SW 1271 (cell line): Measurements from ENCODE around the gene OR6X1.
"Not testable (repeated sequence)": the region's sequence is repeated elsewhere in the genome, so short reads cannot be mapped to it uniquely, and the experiment has no call there.

Experiments
- DNase-seq, 2 experiments: peaks; one replicate each; lab custom pipeline; 2025; lab: John Stamatoyannopoulos, UW

Gene OR6X1

DNA sequence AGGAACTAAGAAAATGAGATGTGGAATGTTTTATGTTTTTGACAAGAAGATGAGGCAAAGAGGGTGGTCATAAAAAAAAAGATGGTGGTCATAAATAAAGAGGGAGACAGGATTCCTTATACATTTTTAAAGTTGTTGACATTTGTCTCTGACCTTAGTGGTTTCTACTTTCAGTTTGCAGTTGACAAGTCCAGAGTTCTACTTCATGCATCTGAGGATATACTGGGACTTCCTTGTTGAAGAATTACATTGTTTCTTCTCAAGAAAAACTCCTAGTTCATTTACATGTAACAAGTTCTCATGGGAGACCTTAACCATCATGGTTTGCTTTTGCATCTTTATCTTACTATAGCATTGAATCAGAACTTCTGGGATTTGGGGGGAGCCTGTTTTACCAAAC is 1.2 kb downstream of the OR6X1 start:
- DNase-seq, result no peak

DNA sequence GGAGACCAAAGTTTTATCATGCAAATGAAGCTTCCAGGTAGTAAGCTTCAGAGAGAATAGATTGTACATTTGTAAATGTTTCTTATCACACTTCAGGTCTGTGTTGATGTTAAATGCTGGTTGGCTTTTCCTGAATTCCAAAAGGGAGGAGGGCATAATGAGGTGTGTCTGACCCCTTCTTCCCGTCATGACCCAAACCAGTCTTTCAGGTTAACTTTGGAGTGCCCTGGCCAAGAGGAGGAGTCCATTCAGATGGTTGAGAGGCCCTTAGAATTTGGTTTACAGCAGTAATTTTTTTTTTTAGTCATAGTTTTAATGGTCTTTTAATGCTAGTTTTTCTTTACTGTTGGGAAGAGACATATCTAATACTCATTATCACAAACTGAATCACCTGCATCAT is 2.5 kb downstream of the OR6X1 start:
- DNase-seq, result no peak

DNA sequence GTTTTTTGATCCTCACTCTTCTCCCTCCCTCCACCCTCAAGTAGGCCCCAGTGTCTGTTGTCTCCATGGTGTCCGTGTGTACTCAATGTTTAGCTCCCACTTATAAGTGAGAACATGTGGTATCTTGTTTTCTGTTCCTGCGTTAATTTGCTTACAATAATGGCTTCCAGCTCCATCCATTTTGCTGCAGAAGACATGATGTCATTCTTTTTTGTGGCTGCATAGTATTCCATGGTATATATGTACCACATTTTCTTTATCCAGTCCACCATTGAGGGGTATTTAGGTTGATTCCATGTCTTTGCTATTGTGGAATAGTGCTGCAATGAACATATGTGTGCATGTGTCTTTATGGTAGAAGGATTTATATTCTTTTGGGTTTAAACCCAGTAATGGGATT is 6.0 kb downstream of the OR6X1 start:
- DNase-seq, result not testable (repeated sequence)

DNA sequence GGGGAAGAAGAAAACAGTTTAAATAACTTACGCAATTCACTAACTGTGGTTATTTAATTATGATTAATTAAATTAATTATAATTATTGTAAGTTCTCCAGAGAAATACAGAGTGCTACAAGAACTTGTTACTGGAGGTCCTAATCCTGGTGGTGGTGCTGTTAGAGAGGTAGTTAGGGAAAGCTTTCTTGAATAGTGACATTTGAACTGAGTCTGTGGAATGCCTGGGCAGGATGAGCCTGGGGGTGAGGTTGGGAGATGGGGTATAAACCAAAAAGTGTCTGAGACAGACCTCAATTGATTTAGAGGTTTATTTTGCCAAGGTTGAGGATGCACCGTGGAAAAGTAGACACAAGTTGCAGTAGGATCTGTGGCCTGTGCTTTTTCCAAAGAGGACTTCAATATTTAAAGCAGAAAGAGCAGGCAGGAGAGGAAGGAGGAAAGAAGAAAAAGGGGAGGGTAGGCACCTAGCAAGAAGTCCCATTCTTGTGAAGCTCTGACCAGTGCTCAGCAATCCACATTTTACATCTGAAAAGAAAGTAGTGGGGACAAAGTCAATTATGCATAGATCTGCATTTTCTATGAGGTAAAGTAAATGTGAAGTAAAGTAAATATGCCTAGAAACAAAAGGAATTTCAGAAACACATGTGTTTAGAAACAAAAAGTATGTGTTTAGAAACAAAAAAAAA is 8.4 kb downstream of the OR6X1 start:
- no peak for DNase-seq

DNA sequence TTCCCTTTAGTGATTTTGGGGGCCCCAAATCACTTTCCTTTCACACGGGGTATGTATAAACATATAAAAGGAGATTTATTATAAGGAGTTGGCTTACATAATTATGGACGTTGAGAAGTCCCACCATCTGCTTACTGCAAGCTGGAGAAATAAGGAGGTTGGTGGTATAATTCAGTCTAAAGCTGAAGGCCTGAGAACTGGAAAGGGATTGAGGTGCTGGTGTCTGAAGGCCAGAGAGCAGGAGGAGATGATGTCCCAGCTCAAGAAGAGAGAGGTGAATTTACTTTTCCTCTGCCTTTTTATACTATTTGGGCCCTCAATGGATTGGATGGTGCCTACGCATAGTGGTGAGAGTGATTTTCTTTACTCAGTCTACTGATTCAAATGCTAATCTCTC is 11.6 kb downstream of the OR6X1 start:
- no peak for DNase-seq

DNA sequence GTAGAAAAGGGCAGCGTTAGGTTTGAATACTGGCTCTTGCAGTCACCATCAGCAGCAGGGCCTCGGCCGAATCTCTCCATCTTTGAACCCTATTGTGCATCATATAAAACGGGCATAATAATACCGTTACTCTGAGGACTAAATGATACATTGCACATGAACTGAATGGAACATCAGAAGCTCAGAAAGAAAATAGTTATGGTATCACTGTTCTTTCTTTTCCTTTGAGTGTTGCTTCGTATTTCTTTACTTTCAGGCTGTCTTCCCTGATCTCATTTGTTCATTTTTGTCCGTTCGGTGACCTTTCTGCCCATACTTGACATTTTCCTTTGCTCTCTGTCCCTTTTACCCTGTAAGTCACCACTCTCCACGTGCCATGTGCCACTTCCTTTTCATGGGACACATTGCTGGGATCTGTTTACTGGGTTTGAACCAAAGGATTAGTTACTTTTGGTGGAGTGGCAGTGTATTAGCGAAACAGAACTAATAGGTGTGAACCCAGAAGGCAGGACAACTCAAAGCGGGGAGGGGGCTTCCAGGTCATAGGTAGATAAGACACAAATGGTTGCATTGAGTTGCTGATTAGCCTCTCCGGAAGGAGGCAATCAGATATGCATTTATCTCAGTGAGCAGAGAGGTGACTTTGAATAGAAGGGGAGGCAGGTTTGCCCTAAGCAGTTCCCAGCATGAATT is 12.1 kb downstream of the OR6X1 start:
- peak in 1 of 2 experiments; percentile 14 for DNase-seq

DNA sequence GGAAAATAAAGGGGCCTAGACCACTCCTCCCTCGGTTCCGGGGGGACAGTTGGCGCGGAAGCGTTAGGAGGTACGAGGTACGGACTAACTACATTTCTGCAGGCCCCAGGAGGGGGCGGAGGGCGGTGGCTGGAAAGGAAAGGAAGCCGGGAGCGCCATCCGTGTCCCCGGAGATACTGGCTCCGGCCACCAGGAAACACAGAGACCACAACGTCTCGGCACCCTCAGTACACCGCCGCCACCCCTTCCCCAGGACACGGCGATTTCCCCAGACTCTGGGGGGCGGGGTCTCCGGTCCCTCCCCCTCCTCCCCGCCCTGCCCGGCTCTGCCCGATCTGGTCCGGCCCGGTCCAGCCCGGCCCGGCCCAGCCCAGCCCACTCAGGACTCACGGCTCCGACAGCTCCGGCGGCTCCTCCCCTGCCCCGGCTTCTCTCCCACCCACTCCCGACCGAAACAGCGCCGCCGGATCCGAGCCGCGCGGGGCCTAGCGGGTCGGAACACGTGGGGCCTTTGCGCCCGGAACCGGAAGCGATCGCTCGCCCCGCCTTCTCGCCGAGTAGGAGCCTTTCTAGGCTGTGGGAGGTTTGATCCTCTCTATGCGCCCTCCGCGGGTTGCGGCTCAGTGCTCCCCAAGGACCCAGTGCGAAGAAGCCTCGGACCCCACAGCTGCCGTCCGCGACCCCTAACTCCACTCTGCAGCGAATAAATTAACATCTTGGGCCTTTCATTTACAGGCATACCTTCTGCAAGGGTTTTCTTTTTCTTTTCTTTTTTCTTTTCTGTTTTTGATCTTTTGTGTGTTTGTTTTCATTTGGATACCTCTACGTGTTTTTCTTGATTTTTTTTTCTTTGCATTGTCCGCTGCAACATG is 12.9 kb downstream of the OR6X1 start, which contains the start of gene ZNF202:
Gene ZNF202 (minus strand): TSS at position 502 of the 872 bp plus-strand sequence. CDS start 10,772 bp downstream, outside the sequence.
- DNase-seq, result peak; percentile 70 to 85

DNA sequence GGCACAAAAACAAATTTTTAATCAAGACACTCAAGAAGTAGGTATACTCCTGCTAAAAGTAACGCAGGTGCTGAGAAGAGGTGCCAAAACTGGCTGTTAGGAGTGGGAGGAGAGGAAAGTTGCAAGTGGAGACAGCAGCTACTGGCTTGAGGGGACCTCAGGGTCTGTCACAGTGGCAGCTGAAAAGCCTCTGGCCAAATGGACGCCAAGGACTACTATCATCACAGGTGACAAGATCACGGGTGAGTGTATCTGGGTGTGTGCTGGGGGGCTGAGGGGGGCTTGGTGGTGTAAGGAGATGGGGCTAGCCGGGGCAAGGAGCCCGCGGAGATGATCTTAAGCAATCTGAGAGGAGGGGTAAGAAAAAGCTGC is 13.5 kb downstream of the OR6X1 start:
- no peak for DNase-seq

DNA sequence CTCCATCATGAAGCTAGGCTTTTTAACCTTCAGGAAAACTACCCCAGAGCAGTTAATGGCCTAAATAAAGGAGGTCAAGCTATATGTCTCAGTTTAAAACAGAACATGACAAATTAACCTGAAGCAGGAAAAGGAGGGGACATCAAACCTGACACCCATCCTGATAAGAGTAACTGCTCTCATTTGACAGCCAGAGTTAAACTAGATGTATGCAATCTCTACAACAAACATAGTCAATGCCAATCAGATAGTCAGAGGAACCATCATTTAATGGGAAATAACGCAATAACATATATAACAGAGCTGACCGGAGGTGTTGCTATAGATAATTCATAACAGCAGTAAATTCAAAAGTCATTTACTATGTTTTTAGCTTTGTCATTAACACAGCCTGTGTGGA is 15.9 kb downstream of the OR6X1 start:
- no peak for DNase-seq

DNA sequence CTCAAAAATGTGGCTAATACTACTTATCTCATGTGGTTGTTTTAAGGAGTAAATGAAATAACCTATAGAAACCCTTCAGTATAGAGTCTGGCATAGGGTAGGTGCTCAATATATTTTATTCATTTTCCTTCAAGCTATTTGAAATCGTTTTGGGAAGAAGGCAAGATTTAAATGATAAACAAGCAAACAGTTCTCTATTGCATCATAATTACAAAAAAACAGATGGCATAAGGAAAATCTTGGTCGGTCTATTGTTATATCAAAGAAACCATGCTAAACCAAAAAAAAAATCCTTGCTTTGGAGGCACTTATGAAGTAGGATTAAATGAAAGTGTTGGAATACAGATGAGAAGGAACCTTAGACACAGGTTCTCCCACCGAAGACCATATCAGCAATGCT is 17.5 kb downstream of the OR6X1 start:
- DNase-seq, result no peak

DNA sequence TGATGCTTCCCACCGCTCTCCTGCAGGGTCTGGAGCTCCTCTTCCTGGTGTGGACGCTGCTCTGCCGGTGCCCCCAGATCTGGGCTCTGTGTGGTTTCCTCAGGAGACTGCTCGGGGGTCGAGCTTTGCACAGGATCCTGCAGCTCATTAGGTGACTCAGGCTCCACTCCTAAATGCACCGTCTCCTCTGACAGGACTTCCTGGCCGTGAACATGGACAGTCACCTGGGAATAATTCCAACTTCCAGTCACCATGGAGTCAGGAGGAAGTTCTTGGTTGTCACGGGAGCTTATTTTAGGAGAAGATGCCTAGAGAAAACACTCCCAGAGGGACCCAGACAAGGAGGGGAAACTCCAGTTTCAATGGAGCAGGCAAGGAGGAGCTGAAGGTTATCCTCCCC is 24.7 kb downstream of the OR6X1 start:
- DNase-seq, result no peak

DNA sequence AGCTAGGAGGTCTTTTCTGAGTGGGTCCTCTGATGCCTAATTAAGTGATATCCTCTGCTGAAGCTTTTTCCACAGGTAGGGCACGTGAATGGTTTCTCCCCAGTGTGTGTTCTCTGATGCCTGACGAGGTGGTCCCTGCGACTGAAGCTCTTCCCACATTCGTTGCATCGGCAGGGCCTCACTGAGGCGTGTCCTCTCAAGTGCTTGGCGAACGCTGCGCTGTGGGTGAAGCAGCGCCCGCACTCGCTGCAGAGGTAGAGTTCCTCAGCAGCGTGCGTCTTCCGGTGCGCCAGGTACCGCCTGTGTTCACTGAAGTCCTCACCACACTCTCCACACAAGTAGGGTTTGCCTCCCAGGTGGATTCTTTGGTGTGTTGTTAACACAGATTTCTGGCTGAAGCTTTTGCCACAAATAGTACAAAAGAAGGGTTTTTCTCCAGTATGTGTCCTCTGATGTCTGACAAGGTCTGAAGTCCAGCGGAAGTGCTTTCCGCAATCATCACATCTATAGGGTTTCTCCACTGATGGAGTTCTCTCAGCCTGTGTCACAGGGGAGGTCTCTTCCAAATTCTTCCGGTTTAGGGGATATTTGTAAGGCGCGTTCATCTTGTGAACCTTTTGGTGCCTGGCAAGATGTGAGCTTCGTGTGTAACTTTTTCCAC is 28.2 kb downstream of the OR6X1 start:
- DNase-seq, result no peak

DNA sequence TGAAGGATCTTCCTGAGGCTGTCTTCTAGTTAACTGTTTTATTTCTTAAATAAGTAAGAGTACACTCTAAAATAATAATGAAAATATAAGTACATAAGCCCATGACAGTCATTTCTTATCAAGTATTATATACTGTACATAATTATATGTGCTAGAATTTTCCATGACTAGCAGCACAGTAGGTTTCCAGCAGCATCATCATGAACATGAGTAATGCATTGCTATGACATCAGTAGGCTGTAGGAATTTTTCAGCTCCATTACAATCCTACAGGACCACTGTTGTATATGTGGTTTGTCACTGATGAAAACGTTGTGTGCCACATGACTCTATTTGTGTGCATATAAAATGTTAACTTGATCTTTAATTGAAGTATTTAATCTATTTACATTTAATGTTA is 34.9 kb downstream of the OR6X1 start:
- DNase-seq, result no peak

DNA sequence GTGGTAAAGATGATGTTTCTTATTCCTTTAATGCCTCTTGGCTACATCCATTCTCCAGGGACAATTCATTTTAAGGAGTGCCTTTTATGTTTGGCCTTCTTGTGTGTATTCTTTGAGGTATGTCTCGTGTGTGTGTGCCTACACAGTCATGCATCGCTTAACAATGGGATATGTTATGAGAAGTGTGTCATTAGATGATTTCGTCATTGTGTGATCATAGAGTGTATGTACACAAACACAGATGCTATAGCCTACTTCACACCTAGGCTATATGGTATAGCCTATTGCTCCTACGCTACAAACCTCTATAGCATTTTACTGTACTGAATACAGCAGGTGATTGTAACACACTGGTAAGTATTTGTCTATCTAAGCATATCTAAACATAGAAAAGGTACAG is 35.8 kb downstream of the OR6X1 start:
- DNase-seq, result no peak

DNA sequence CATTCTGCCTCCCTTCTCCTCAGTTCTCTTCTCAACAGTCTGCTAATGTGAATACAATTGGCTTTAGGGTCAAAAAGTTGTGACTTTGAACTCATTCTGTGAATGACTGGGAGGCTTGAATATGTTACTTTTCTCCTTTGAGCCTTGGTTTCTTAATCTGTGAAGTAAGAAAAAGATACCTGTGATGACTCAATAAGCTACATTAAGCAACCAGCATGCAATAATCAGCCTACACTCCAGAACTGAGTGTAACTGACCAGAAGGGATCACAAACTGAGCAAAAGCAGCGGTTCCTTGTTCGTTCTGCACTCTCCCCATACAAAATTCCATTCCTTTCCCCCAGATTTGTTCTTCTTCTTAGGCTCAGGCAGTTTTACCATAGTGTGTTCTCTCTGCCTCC is 36.3 kb downstream of the OR6X1 start:
- DNase-seq, result no peak

DNA sequence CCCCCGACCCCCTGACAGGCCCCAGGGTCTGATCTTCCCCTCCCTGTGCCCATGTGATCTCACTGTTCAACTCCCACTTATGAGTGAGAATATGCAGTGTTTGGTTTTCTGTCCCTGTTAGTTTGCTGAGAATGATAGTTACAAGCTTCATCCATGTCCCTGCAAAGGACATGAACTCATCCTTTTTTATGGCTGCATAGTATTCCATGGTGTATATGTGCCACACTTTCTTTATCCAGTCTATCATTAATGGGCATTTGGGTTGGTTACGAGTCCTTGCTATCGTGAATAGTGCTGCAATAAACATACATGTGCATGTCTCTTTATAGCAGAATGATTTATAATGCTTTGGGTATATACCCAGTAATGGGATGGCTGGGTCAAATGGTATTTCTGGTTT is 41.7 kb downstream of the OR6X1 start:
- DNase-seq, result not testable (repeated sequence)

DNA sequence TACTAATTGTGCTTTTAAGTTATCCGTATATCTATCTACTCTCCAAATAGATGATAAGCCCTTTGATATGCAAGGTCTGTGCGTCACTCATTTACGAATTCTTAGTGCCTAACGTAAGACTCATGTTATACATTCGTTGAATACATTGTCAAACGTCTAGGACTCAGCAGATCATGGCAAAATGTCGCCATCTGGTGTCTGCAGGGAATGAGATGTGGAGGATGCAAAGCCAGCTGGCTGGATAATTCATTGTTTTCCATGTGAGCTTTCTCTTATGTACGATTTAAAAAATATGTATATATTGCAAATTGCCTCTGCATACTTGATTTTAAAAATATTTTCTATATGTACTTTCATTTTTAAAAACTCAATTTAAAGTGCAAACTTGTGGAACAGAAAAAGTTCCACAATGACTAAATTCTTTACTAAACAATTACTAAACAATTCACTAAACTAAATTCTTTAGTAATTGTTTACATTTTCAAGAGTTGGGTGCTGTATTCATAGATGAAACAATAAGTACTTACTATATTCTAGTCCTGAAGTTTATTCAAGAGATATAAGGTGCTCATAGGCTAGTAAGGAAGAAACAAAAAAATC is 46.6 kb downstream of the OR6X1 start:
- peak in 1 of 2 experiments; percentile 33 for DNase-seq

DNA sequence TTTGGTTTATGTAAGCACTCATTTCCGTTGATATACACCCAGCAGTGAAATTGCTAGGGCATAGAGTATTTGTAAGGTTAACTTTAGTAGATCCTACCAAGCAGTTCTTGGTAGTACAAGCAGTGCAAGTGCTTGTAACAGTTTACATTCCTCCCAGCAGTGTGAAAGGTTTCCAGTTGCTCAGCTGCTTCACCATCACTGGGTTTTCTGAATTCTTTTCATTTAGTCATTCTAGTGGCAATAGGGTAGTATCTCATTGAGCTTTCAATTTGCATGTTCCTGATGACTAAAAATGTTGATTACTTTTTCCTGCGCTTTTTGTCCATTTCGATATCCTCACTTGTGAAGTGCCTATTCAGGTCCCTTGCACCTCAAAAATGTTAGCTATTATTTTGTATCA is 47.1 kb downstream of the OR6X1 start:
- DNase-seq, result no peak

DNA sequence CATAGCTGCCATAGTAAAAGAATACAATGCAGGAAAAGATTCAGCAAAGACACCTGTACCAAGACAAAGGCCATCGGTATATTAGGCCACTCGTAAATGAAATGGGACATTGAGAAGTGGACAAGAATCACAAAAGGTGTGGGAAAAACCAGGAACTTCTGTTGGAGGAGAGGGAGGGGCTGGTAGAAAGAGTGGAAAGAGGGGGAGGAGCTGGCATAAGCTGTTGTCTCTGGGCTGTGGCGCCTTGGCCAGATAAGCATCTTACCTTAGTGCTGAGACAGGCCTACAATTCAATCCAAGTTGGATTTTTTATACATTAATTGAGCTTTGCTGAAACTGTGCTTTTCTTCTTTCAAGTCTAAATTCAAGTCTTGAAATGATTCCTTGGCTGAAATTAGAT is 50.0 kb downstream of the OR6X1 start:
- no peak for DNase-seq
